Stimulated activated CD8-positive, alpha-beta memory T cell treated with anti-CD3 and anti-CD28 coated beads, Interleukin-2, amount 100 ng/mL, for 1 hour (primary cell): Measurements from ENCODE around the gene DIP2C.
"Not testable (repeated sequence)": the region's sequence is repeated elsewhere in the genome, so short reads cannot be mapped to it uniquely, and the experiment has no call there.

ENCODE experiments used
- DNase-seq, 2 donors: peaks; one replicate each; pipeline ENCODE4 v3.0.0-alpha.2; 2020; ENCODE audit warnings: low read depth in 2 of 2

DIP2C gene

DNA sequence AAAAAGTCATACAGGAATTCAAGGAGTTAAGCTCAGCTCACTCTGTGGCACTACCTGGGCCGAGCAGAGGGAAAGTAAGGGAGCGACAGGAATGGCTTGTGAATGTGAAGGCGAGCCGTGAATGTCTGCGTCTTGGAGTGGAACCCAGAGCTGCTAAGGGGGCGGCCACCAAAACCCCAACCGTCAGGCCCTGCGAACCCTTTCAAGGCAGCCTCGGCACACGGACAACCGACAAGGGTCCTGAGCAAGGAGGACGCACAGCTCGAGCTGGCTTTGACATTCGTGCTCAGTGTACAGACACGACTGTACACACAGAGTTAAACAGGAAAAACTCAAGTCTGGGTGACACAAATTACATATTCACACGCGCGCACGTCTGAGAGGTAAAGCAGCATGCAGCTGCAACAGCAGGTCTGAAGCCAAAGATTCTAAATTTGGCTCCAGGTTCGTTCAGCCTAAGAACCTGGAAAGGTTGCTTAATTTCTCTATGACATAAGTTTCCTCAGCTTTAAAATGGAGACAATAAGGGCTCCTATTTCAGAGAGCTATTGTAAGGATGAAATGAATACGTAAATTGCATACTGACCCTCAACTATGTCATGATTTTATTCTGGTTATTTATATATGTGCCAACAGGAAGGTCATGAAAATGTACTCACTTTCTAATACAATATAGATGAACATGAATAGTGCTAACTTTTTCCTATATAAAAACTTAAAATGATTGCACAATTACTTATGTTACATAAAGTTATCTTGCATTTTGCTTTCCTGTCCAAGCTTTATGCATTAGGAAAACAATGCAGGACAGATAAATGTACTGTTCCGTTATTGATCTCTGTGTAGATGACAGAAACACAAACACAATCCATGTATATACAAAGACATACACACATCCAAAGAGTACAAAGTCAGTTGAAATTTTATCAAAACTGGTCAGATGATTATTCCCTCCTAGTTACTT lies 361.3 kb downstream of the DIP2C start:
- no peak for DNase-seq

DNA sequence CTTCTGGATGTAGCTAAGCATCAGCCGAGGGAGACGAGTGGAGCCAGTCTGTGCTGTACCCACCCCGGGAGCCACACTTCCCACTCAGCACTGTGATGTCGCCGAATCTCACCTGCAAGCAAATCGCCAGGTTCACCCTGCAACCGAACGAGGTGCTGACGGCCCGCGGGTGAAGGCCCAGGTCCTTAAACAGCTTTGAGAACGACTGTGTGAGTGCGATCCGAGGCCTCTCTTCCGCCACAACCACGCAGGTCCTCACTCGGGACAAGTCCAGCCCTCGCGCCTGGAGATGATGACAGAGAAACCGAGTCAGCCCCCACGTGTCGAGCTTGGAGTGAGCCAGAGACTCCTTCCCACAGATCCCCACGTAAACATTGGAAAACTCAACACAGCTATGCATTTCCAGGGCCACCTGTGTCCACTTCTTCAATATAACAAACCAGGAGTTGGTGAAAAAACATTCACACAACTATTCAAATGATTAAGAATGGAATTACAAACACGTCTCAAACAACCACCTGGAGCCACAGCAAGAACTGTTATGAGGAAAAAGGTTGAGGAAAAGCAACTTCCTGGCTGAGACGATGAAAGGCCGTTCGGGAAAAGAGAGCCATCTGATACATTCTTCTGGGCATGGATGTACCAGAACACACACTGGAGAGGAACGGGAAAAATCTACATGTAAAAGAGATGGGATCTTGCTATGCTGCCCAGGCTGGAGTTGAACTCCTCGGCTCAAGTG lies 362.4 kb downstream of the DIP2C start:
- DNase-seq = no peak

DNA sequence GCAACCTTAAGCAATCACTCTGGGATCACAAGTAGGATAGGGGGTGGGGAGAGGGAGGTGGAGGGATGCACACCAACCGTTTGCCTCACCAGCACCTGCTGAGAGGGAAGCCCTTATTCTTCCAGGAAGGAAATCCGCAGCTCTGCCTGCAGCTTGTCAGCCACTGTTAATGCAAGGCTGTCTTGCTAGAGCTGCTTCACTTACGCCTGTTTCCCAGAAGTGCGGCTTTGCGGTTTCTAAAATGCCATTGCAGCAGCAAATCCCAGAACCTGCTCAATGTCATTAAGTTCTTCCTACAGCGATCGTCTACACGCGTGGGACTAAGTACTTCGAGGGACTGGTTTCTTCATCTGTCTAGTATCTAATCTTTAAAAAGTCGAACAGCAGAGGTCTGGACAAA lies 363.1 kb downstream of the DIP2C start:
- DNase-seq = no peak

DNA sequence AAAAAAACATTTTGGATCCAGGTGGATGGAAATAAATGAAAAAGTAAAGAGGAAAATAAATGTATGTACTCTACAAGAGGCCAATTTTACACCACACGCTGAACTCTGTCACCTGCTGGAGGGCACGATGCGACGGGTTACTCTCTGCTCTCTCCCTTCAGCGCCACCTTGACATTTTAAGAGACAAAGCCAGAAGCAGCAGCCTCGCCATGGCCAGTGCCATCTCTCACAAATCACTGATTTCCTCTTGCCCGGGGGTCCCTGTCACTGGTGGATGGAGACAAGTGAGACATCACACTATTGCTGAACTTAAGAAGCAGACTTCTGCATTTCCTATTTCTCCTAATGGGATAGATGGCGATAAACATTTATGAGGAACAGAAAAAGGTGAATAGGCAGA lies 364.2 kb downstream of the DIP2C start:
- no peak for DNase-seq

DNA sequence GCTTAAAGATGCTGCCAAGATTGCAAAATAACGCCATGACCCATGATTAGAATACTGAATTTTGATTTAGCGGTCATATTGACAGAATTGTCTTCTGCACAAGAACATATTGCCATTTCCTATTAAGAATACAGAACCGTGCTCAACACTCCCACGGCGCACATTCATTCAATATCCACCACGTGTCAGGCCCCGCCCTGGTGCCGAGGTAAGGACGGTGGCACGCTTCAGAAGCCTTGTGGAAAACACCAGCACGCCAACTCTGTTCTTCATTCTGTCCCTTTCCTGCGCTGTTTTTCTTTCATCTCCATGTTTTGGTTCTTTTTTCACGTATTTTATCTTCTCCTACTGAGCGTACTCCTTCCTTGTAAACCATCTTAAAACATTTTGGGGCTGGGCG lies 364.9 kb downstream of the DIP2C start:
- DNase-seq = no peak

DNA sequence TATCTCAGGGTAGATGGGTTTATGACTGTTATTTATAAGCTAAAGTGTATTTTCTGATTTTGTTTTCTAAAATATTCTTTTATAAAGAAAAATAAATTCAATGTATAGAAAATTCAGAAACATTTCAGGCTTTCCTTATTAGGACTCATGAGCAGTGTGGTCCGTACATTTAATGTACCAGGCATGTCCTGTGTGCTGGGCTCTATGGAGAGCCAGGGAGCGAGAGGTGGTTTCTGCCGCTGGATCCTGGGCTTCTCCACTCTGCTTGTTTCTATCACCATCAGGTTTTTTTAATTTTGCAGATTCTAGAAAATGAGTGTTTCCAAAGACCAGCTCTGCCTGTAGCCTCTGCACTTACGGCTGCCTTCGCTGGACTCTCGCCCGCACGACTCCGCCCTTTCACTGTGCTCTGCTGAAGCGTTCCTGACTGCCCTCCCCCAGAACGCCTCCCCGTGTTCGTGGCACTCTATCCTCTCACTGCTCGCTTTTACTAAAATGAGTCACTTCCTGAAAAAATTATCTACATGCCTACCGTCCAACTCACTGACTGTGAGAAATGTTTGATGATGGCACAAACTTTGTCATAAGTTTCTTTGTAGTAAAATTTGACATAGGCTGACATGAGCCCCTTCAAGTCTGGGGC lies 365.7 kb downstream of the DIP2C start:
- DNase-seq = no peak

DNA sequence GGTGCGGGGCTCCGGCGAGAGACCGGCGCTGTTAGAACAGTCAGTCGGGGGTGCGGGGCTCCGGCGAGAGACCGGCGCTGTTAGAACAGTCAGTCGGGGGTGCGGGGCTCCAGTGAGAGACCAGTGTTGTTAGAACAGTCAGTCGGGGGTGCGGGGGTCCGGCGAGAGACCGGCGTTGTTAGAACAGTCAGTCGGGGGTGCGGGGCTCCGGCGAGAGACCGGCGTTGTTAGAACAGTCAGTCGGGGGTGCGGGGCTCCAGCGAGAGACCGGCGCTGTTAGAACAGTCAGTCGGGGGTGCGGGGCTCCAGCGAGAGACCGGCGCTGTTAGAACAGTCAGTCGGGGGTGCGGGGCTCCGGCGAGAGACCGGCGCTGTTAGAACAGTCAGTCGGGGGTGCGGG lies 366.4 kb downstream of the DIP2C start:
- DNase-seq = not testable (repeated sequence)

DNA sequence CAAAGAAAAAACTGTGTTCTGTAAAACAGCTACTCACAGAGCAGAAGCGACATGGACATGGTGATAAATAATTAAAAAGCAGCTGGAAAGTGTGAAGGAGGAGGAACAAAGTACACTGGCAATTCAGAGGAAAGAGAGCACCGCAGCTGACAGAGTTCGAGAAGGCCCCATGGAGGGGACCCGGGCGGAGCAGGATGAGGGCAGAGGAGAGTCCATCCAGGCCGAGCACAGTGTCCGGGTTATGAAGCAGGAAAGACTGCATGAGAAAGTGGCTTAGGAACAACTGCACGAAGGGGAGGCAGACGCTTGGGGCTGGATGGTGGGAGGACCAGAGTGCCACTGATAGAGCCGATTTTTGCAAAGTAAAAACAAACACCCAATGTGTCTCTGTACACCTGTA lies 368.7 kb downstream of the DIP2C start:
- DNase-seq = no peak

DNA sequence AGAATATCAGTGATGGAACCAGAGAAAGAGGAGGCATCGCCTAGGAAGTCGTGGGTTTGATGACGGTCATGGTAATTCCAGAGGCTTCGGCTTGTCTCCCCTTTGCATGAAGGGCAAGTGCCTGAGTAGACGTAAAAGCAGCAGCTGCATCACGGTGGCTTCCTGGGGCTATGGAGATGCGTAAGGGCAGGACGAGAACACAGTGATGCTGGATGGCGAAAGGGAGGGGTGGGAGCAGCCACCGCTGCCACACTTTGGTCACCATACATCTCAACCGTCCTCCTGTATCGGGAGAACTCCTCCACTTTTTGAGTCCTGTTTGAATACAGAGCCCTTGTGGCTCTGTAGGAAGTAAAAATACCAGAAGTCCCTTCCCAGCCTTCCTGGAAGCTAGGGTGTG lies 371.5 kb downstream of the DIP2C start:
- no peak for DNase-seq

DNA sequence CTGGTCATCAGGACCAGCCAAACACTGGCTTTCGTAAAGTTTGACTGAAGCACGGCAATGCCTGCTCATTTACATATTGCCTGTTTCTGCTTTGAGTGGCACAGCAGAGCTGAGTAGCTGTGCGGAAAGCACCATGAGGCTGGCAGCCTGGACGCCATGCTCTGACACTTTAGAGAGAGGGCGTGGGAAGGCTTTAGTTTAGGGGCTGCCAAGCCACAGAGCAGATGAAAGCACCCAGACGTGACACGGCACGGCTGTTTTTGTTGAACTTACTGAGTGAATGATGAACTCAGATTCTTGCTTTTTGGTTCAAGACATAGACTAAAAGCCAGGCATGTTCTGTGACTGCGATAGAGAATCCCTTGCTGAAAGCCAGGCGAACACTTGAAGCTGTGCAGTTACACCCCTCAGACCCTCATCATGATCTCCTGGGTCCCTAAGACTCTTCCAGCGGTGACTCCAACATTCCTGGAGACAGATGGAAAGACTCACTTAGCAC lies 372.1 kb downstream of the DIP2C start:
- DNase-seq = no peak

DNA sequence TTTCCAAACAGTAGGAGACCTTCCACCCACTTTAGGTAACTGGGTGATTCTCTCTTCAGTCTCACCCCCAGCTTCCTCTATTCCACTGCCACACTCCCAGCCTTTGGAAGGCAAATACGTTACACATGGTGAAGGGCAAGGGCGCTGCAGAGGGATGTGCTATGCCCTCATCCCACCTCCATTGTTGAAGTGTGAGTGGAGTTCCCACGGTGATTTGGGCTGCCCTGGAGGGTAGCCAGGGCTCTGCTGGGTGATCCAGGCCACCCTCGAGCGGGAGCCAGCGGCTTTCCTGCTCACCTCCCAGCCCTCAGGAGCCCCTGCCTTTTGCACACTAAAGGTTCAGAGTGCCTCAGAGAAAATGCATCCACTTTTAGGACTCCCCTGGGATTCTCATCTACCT lies 373.1 kb downstream of the DIP2C start:
- no peak for DNase-seq

DNA sequence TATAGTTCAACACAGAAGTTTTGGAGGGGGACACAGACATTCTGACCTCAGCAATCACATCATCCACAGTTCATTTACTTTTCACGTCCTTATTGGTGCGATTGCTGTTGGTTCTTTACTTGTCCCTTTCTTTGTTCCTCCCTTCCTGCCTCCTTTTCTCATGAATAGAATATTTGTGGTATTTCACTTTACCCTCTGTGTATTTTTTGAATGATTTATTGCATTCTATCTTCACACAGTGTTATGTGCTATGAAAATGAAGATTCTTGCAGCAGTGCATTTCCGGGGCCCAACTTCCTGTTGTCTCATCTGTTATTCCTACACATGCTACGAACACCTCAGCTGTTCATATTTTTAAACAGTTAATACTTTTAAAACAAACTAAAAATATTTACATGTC lies 374.6 kb downstream of the DIP2C start:
- no peak for DNase-seq

DNA sequence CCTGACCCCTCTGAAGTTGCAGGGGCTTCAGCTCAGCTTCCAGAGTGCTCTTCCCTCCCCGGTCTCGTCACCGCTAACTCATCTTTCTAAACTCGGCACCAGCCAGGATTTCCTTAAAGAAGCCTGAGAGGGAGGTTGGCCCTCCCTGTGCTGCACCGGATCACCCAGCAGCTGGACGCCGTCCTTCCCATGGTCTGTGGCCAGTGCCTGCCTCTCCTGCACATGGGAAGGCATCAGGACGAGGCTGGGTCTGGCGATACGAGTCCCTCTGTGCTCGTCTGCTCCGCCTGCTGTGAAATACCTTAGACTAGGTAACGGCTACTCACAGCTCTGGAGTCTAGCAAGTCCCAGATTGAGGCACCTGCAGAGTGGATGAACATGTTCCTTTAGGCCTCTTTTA lies 375.1 kb downstream of the DIP2C start:
- DNase-seq = no peak

DNA sequence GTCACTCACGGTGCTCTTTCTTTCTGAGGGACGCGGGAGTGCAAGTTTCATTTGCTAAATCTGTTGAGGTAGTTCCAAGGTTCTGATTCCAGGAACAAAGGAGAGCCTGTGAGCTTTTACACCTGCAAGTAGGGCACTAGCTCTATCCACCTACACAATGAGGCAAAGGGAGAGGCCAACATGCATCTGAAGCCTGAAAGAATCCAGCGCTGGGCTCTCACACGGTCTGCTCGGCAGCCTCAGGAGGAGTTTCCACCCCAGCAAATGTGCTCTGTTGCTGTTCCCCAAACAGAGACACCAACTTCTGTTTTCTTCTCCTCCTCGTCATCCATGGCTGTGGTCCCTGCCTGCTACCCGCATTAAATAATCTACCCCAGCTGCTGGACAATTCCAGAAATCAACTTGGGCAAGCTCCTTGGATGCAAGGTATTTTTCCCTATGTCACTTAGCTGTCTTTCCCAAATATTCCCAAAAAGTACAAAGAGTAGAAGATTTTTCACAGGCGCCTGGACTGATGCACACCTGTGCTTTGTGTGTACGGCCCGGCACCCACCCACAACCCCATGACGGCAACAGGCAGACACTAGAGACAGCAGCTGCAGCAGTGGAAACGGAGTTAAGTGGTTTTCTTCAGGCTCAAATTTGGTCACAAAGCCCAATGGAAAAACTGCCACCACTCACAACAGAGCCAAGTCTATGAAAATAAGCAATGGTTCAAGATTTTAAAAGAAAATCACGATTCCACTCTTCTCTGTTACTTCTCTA lies 377.4 kb downstream of the DIP2C start:
- no peak for DNase-seq

DNA sequence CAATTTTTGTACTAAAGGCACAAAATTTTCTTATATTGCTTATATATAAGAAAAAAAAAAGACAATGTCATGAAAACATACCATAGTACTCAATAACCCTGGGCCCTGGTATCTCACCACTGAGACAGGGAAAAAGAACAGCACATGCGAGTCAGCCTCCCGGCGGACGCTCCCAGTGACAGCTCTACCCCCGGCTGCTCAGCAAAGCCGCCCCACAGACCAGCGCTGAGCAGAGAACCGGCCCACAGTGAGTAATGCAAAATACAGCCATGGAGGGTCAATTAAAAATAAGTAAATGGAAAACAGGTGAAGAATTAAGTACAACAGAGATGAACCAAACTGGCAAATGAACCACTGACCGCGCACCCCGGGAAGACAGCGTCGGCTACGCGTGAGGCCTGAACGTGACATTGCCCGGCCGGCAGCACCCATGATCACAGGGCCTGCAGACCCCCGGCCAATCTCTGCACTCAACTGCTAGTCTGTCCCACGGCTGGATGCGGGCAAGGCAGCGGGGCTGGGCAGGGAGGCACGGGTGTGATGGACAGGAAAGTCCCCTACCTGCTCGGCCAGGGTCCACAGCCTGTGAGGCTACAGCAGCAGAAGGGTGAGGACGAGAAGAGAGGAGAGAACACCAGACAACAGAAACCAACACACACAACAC lies 378.4 kb downstream of the DIP2C start:
- no peak for DNase-seq

DNA sequence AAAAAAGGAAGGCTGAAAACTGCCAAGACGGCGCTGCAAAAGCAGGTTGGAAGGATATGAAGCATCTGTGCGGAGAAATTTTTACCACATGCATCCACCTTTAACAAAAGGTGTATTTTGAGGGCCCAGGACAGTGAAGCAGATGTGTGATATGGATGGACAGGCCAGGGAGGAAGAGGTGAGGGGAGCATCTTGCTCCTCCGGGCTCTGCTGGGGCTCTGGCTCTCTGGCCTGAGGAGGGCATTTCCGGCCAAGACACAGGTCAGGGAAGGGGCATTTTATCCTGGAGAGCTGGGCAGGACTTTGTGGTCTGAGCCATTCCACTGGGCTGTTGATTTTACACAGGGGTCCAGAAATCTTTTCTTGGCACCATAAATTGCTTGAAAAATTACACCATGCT lies 379.1 kb downstream of the DIP2C start:
- no peak for DNase-seq

DNA sequence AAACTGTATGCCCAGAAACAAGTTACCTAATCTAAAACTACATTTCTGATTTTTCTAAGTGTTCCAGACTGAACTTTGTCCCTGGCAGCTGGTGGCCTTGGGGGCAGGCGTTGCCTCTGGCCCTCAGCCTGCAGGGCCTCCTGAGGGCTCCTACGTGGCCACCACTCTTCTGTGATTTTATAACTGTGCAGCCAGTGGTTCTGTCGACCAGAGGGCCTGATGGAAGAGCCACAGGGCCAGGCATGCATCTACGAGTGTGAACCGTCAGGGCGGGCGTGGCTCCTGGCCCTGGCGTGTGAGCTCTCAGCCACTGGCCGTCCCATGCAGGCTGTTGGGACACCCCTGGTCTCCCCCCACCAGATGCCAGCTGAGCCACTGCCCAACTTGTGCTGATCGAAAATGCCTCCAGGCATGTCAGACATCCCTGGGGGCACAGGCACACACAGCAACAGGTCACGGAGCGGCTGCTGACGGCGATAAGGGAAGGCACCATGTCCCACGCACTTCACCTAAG lies 380.8 kb downstream of the DIP2C start:
- no peak for DNase-seq

DNA sequence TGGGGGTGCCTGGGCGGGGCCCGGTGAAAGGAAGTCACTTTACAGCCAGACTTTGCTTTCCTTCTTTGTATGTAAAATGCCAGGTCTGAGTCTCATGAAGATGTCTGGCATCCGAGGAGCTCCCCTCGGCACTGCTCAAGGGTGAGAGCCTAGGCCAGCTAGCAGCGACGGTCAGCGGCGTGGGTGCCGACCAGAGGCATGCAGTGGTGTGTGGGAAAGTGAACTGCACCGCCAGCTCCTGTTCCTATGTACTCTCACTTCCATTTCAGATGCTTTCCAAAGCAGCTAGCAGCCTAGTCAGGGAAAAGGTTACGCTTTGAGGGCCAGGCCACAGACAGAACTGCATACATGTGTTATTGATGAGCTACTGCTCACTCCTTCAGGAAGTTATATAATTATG lies 381.4 kb downstream of the DIP2C start:
- DNase-seq = no peak

DNA sequence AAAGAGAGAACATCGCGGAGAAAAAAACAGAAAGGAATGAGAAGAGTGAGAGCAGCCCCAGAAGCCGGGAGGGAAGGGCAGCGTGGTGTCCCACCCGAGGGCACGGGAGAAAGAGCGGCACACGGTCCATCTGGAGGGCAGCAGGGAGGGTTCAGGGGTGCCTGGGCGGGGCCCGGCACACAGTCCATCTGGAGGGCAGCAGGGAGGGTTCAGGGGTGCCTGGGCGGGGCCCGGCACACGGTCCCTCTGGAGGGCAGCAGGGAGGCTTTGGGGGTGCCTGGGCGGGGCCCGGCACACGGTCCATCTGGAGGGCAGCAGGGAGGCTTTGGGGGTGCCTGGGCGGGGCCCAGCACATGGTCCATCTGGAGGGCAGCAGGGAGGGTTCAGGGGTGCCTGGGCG lies 381.8 kb downstream of the DIP2C start:
- DNase-seq = no peak

DNA sequence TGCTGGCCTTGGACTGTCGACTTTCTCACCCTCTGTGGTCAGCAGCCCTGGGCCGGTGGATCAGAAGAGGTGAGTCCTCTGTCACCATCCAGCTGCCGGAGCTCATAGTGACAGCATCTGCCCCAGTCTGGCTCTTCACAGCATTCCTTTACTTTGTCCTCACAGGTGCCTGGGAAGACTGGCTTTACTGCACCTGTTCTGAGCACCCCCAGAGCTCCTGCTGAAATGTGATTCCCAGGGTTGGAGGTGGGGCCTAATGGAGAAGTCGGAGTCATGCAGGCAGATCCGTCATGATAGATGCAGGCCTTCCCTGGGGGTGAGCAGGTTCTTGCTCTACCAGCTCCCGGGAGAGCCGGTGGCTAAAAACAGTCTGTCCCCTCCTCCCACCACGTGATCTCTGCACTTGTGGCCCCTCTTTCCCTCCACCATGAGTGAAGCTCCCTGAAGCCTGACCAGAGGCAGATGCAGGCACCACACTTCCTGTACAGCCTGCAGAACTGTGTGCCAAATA lies 382.7 kb downstream of the DIP2C start:
- DNase-seq = no peak
